GM21390 (cell line): ENCODE measurements around the gene CYSRT1.

ENCODE experiments used
- ATAC-seq: cut with Tn5 transposase; IDR thresholded peaks from one replicate; pipeline ENCODE4 v1.9.1; 2021; ENCODE audit not compliant: unreplicated experiment

Gene CYSRT1, protein sequence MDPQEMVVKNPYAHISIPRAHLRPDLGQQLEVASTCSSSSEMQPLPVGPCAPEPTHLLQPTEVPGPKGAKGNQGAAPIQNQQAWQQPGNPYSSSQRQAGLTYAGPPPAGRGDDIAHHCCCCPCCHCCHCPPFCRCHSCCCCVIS

DNA sequence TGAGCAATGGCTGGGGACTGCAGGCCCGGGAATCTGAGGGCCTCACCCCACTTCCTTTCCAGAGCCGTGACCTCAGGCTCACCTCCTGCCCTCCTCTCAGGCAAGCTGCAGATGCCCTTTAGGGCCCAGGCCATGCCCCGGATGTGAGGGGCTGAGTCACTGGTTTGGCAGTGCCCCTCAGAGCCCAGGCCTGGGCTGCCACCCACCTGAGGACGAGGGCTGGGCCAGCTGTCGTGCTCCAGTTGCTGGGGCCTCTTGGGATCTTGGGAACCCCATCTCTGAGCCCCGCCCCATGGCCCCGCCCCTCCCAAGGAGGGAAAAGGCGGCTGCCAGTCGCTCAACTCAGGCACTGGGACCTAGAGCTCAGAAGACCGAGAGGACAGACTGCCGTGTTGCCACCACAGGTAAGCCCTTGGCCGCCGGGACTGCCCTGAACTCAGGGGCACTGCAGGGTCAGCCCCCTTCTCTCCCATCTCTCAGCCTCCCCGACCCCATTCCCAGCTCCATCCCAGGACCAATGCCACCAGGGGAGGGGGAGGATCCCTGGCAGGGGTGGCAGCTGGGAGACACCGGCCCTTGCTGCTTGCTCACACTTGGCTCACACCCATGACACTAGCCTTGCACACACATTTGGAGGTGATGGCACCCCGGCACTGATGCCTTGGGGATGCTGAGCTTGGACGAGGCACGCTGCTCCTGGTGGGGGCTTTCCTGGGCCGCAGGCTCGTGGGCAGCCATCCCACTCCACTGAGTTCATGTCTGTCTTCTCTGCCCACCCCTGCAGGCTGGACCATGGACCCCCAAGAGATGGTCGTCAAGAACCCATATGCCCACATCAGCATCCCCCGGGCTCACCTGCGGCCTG is at the start of gene CYSRT1:
TSS of gene CYSRT1 (plus strand) at position 345 of the 865 bp plus-strand sequence. CDS start at position 793, 448 bp downstream.
- ATAC-seq: no peak

DNA sequence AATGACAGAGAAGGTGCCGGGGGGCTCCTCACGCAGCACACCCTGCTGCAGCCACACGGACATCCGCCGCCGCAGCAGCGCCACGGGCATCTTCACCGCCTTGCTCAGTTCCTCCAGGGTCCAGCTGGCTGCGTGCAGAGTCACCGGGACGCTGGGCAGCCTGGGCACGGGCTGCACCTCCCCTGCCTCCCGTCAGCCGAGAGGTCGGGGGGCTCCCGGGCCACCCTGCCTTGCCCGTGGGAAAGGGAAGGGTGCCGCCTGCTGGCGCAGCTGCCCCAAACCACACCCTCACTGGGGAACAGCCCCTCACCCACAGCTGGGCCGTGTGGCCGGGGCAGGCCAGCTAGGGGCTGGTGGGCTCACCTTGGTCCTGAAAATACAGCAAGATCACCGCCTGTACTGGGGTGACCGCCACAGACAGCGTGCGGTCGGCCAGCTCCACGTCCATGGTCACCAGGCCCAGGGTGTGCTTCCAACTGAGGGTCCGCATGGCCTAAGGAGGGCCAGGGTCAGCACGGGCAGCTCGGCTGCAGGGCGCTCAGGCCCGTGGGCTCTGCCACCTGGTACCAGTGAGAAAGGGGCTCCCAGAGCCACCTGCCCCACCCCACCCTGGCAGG is 49.5 kb upstream of the CYSRT1 start:
- ATAC-seq: no peak

DNA sequence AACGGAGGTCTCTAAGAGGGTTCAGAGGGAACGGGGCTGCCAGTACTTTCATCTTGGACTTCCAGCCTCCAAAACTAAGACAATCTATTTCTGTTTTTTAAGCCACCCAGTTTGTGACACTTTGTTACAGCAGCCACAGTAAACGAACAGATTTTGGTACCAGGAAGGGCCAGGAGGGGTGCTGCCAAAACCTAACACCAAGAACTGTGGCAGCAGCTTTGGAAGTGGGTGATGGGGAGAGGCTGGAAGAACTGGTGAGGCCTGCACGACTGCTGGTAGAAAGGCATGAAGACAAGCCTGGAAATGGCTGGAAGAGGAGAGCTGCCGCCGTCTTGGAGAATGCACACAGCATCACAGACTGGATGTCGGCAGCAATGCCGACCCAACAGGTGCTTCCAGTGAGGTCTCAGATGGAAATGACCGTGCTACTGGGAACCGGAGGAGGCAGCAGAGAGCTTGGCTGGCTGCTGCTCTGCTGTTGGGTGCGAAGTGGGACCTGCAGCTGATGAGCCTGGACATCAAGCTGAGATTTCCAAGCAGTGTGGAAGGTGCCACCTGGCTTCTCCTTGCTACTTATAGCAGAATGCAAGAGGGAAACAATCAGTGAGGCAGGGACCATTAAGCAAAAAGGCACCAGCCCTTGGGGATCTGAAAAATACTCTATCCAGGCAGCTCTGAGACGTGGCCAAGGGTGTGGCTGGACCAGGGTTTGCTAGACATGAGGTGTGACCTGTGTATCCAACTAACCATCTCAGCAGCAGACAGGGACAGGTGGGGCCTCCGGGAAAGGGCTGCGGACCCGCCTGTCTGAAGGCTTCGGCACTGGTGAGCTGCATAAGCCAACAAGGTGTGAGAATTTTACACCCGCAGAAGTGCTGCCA is 48.4 kb upstream of the CYSRT1 start:
- ATAC-seq: no peak

DNA sequence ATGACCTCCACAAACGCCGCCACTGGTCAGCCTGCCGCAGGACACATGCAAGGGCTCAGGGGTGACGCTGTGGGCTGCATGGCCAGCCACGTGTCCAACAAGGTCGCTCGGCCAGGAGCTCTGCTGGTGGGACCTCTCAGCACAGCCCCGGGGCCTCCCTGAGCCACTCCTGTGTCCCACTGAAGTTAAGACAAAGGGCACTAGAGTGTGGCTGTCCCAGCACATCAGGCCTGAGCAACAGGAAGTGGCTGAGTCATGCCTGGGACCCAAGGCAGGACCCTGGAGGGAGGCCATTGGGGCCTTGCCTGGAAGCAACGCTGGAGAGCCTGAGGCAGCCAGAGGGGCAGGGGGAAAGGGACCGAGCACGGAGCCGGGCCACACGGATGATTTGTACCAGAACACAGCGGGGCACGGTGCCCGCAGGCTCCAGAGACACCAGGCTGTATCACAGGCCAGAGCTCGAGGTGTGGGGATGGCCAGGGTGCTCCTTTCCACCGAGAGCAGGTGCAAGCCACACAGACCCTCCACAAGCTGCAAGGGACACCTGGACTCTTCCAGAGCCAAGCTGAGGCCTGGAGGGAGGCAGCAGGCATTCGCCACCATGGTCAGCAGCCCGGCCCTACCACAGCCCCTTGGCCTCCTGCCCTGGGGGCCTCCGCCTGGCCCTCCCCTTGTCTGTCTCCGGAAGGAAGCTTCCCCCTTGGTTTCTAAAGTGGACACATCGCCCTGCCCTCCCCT is 46.6 kb upstream of the CYSRT1 start:
- no peak for ATAC-seq

DNA sequence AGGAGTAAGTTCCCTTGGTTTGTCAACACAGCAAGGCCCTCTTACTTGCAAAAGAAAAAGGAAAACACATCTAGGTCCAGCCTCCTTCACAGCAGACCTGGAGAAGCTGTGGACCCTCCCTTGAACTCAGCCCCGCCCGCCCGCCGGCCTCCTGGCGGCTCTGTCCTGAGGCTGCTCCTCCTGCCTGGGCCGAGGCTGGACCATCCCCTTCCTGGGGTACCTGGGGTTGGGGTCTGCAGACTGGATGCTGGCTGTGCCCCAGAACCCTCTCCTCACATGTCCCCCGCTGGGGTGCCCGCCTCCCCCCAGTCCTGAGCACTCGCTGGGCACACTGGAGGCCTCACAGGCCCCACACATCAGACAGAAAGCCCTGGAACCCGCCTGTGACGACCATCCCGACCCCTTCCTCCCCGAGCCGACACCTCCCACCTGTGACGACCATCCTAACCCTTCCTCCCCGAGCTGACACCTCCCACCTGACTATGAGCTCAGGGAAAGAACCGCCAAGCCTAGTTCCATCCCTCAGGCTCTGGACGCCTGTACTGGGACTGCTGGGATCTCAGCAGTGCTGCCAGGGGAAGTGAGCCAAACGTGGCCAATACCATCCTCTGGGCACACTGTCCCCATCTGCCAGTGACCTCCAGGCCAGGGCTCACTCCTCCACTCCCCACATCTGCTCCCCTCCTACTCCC is 45.9 kb upstream of the CYSRT1 start:
- ATAC-seq: no peak

DNA sequence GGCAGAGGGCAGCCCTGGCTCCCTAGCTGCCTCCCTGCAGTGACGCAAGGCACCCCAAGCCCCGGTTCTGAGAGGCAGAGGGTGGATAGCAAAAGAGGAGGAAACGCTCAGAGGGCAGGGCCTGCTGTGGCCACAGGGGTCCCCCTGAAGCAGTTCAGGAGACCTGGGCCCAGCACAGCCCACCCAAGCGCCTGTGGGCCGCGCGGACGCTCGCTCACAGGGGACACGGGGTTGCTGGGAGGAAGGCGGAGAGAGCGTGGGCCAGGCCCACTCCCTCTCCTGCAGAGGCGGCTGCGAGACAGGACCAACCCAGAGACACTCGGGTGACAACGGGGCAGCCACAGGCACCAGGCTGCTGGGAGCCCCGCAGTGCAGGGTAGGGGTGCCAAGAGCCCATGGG is 45.2 kb upstream of the CYSRT1 start:
- no peak for ATAC-seq

DNA sequence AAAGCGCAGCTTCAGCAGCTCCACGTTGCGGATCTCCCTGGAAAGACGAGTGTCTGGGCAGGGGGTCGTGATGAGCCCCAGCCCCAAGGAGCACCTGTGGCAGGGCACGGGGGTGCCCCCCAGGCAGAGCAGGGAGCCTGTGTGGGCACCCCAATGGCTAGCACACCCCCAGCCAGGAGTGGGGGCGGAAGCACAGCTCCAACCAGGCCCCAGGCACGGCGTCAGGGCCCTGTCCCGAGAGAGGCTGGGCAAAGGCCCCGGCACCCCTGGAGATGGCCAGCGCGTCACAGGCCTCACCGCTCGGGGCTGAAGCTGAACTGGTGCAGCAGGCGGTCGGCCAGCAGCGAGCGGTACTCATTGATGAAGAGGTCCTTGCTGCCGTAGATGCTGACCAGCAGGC is 44.5 kb upstream of the CYSRT1 start:
- no peak for ATAC-seq

DNA sequence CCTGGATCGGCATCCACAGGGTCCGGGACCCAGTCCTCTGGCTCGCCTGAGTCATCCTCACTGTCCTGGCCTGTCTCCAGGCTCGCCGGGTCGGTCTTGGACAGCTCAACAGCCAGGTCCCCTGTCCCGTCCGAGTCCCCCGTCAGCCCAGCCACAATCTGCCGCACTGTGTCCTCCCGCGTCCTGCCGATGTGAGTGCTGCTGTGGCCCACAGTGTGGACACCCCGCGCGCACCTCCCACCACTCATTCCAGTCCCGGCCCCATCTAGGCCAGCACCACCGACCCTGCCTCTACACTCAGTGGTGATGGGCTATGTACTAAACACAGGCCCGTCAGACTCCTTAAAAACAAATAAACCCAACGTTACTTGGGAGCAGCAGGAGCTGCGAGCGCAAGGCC is 43.3 kb upstream of the CYSRT1 start:
- no peak for ATAC-seq

DNA sequence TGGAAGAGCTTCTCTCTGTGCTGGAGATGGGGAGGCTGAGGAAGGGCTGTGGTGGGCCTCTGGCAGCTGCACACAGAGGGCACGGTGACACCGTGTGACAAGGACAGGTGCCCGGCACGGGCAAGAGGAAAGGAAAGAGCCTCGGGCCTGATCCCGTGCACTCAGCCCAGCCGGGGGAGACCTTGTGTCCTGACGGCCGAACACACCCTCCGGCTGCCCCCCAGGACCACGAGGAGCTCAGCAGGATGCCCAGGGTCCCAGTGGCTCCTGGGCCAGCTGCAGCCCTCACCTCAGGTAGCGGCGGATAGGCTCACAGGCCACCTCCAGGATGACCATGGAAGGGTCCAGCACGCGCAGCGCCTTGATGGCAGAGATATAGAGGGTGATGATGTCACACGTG is 42.1 kb upstream of the CYSRT1 start:
- no peak for ATAC-seq

DNA sequence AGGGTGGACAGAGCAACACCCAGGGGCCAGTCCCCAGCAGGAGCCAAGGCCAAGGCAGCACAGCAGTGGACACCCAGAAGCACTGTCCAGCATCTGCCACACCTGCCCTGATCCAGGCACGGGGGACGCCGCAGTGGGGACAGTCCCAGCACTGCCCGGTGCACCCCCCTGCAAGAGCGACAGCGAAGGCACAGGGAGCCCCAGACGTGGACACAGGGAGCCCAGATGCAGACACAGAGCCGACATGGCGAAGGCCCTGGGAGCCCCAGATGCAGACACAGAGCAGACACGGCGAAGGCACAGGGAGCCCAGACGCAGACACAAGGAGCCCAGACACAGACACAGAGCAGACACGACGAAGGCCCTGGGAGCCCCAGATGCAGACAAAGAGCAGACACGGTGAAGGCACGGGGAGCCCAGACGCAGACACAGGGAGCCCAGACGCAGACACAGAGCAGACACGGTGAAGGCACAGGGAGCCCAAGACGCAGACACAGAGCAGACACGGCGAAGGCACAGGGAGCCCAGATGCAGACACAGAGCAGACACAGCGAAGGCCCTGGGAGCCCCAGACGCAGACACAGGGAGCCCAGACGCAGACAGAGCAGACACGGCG is 40.9 kb upstream of the CYSRT1 start:
- ATAC-seq: no peak

DNA sequence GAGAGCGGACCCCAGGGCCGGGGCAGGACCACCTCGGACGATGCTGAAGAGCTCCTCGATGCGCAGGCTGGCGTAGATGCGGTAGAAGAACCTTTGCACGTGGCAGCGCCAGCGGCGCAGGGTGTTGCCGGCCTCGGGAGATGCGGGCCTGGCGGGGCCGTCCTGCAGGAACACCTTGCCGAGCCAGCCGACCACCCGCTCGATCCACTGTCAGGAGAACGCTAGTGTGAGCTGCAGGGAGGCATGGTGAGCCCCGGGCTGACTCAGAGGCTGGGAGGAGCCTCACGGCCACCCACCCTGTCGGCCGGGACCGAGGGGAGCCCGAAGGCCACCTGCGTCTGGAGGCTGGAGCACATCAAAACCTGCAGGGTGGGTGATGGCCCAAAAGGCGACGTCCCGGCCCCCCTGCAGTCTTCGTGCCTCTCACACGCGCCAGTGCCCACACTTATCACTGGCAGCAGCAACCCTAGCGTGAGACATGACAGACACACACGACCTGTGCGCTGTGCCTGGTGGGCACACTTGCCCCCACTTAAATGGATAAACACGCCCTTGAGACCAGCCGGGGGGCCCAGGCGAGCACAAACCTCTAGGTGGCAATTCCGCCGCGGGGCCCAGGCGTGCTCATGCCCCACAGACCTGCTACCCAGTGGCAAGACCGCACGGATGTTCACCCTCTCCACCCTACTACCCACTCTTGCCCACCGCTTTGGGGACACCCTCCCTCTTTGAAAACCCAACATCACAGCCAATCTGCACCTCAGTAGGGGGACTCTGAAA is 39.9 kb upstream of the CYSRT1 start:
- no peak for ATAC-seq

DNA sequence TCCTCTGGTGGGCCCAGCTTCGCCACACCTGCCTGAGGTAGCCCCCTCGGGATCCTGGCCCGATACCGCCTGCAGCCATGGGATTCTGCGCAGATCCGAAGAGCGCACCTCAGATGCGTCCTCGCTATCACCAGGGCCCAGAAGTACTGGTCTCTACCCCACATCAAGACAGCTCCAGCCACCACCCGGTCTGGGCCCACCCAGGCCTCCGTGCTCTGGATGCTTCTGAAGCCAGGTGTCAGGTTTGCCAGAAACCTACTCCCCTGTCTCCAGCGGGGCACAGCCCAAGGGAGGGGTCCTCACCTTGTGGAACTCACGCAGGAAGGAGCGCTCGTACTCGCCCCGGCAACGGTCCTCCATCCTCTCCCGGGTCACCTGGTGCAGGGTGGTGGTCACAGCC is 39.1 kb upstream of the CYSRT1 start:
- no peak for ATAC-seq

DNA sequence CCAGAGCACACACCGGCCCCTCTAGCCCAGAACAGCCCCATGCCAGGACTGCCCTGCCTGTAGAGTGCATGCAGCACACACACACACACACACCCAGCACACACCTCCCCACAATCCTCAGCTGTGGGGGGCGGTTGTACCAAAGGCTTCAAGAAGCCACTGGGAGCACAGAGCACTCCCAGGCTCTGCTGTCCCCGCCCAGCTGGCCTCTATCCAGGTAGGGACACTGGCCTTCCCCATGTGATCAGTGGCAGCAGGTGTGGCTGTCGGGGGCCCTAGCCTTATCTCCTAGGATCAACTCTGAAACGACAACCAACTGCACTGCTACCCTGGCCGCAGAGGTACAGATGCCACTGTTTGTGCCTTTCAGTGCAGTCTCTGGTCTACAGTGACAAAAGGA is 38.6 kb upstream of the CYSRT1 start:
- ATAC-seq: no peak

DNA sequence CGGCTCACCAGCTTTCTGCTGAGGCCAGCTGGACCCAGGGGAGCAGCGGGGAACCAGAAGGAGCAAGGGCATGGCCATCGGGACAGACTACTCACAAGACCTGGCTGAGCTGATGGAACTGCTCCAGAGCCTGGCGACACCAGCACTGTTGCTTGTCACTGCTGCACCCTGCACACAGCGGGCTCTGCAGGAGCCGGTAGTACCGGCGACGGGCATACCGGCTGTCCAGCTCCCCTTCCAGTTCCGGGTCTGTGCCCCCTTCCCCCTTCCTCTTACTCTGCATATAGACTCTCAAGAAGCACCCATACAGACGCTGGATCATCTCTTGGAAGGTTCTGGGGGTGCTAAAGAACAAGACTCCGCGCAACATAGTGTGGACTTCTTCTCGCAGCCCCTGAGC is 37.6 kb upstream of the CYSRT1 start:
- no peak for ATAC-seq

DNA sequence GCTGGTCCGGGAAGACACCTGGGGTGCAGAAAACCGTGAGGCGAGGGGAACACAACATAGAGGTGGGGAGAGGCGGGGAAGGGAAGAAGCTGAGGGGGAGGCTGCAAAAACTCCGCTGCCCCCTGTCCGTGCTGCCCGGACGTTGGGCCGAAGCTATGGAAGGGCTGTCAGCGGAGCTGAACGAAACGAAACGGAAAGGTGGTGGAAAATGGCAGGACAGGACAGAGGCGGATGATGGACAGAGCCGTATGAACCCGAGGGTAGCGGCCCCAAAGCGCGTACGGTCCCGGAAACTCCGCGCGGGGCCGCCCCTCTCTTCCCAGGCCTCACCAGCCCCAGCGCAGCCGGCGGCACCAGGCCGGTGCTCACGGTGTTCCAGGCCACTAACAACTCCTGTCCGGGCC is 36.9 kb upstream of the CYSRT1 start:
- no peak for ATAC-seq

DNA sequence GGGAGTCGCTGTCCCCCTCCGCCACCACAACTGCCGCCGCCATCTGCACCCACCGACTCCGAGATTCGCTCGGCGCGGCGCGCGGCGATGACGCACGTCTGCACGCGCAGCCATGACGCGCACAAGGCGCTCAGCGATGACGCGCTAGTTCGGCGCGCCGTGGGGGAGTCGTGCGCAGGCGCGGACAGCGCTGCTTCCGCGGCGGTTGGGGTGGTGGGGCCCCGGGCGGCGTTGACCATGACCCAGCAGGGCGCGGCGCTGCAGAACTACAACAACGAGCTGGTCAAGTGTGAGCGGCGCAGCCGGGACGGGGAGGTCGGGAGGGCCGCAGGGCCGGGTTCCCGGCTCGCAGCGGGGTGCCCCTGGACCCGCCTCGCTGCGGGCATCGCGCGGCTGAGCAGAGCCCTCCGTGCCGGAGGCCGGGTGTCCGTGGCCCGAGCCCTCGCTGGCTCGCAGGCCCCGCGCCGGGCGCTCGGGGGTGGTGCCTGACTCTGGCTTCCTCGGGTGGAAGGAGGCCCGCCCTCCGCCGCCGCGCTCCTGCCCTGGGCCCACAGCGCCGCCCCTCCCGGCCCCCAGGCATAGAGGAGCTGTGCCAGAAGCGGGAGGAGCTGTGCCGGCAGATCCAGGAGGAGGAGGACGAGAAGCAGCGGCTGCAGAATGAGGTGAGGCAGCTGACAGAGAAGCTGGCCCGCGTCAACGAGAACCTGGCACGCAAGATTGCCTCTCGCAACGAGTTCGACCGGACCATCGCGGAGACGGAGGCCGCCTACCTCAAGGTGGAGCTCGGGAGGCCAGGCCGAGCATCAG is 36.3 kb upstream of the CYSRT1 start, which contains the start of the genes ANAPC2 and SSNA1:
TSS of gene ANAPC2 (minus strand) at position 71 of the 807 bp plus-strand sequence. CDS start at position 43, 28 bp downstream.
TSS of gene SSNA1 (plus strand) at position 187 of the 807 bp plus-strand sequence. CDS start at position 238, 51 bp downstream.
- peak; percentile 70 for ATAC-seq
